Upper lobe of left lung (tissue), 4 donors: ENCODE results near the gene RARB.
A peak's percentile ranks its signal among the peaks of the same experiment; 100 is the strongest.

Source experiments
- EP300 ChIP-seq, 4 donors: sonication (generic); formaldehyde crosslinking; IDR thresholded peaks; one replicate each; pipeline ENCODE4 v1.5.1; 2017; ENCODE audit warnings: antibody characterized with exemption in 4 of 4, control low read depth in 2 of 4
- POLR2A ChIP-seq, 4 donors: fragments of 450-650 bp; IDR thresholded peaks; one replicate each; pipeline ENCODE4 v1.5.1; 2016 to 2017; ENCODE audit warnings: antibody characterized with exemption in 4 of 4, mild to moderate bottlenecking in 2 of 4
- POLR2AphosphoS5 ChIP-seq, 2 donors: sonication (generic); formaldehyde crosslinking; IDR thresholded peaks; one replicate each; pipeline ENCODE4 v1.5.1; 2017; ENCODE audit warnings: antibody characterized with exemption in 2 of 2
- TF ChIP-seq, protein P1 (sequence below), 6 experiments: fragments of 450-650 bp in 4 of 6; fragments of 200-600 bp in 2 of 6; sonication (generic) in 2 of 6; IDR thresholded peaks; one replicate each; pipeline ENCODE4 v1.5.1; 2016 to 2019; ENCODE audit warnings: antibody characterized with exemption in 6 of 6

DNA sequence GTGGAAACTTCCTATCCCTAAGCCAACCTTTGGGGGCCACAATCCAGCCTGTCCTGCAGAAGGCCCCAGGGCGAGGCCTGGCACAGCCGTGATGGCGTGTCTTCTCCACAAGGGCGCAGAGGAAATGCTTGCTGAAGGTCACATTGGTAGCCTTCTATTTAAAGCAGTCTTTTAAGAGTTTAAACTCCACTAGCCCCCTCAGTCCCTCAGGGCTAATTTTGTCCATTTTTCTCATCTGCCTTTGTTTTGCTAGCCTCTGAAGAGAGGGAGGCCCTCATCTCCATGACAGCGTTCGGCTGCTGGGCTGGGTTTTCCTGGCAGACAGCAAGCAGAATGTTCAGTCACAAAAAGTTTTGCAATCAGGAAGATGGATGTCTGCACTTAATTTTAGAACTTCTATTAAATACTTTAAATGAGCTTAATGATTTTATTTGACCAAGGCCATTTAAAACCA is 40.8 kb downstream of the RARB start:
- TF ChIP-seq, protein P1, sequence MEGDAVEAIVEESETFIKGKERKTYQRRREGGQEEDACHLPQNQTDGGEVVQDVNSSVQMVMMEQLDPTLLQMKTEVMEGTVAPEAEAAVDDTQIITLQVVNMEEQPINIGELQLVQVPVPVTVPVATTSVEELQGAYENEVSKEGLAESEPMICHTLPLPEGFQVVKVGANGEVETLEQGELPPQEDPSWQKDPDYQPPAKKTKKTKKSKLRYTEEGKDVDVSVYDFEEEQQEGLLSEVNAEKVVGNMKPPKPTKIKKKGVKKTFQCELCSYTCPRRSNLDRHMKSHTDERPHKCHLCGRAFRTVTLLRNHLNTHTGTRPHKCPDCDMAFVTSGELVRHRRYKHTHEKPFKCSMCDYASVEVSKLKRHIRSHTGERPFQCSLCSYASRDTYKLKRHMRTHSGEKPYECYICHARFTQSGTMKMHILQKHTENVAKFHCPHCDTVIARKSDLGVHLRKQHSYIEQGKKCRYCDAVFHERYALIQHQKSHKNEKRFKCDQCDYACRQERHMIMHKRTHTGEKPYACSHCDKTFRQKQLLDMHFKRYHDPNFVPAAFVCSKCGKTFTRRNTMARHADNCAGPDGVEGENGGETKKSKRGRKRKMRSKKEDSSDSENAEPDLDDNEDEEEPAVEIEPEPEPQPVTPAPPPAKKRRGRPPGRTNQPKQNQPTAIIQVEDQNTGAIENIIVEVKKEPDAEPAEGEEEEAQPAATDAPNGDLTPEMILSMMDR (IDR thresholded peaks at IDR 0.05) = peak in 3 of 6 experiments; percentile 12 to 35 (median 28)
- no peak for TF ChIP-seq EP300 (IDR thresholded peaks at IDR 0.05)
- TF ChIP-seq POLR2A (IDR thresholded peaks at IDR 0.05) = no peak
- TF ChIP-seq POLR2AphosphoS5 (IDR thresholded peaks at IDR 0.05) = peak in 1 of 2 donors; percentile 50
